OCI-LY7 (cell line): ENCODE data around the gene CCDC47.

Source experiments
- CTCF ChIP-seq: fragments of 200-600 bp; sonication (generic); conservative IDR thresholded peaks from 2 replicates; pipeline ENCODE4 v1.5.1; 2014; ENCODE audit warnings: mild to moderate bottlenecking, antibody characterized with exemption, low read length, moderate library complexity, mixed read lengths
- EZH2phosphoT487 ChIP-seq: fragments of 200-600 bp; sonication (generic); IDR thresholded peaks from 2 replicates; pipeline ENCODE4 v1.6.1; 2018; ENCODE audit warnings: low read depth, borderline replicate concordance, mild to moderate bottlenecking, mixed run types, antibody characterized with exemption, low read length, moderate library complexity, mixed read lengths

- no peak for TF ChIP-seq EZH2phosphoT487
- TF ChIP-seq CTCF, result no peak
Observed at GRCh38 chr17:63753215-63753614, 20.2 kb downstream of the CCDC47 start.
